Measurements from ENCODE around the gene SPTBN1.

The SPTBN1 gene

DNA sequence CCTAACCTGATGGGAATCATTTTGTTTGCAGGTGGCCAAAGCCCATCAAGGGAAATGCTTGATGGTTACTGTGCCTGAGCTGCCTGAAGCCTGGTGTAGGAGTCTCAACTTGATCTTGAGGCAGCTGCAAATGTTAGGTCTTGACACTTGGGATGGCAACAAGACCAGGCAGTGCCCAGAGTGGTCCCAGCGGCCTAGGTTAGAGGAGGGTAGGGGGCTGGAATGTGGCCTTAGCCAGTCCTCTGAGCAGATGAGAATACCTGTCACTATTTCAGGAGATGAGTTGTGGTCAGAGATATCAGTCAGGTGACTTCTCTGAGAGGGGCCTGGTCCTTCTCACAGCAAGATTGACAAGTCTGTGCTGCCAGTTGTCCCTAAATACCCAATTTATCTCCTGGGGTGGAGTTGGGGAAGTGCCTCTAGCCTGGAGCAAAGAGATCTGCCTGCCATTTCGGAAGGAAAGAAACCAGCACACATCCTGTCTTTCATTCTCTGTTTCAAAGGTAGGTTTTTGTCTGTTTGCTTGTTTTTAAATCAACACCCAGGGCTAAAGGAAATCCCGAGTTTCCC is 13.4 kb downstream of the SPTBN1 start:
- no peak for DNase-seq (ENCODE audit: low spot score in 2 of 2)
- peaks cover 6% of the 10 kb centered on the region for H3K4me1 ChIP-seq
- in situ Hi-C loops (cut with MboI; ENCODE audit: low sequenced_read_pairs): no loop called here
- no peaks in the 10 kb centered on the region for H3K36me3 ChIP-seq (replicated peaks)
- H3K9me3 ChIP-seq: no peaks in the 10 kb centered on the region
- no peak overlapping the region for H3K4me3 ChIP-seq
- no peaks in the 10 kb centered on the region for H3K27me3 ChIP-seq (ENCODE audit: low read depth)

GRCh38 chr2:54470266-54470938 is 14.3 kb downstream of the SPTBN1 start:
- no peaks in the 10 kb centered on the region for H3K36me3 ChIP-seq (replicated peaks)
- H3K4me3 ChIP-seq: no peak overlapping the region
- no peaks in the 10 kb centered on the region for H3K9me3 ChIP-seq
- DNase-seq (ENCODE audit: low spot score in 2 of 2): peak in 1 of 2 experiments; percentile 20
- H3K27me3 ChIP-seq (ENCODE audit: low read depth): no peaks in the 10 kb centered on the region
- H3K4me1 ChIP-seq: peaks cover 6% of the 10 kb centered on the region
- in situ Hi-C loops (cut with MboI; ENCODE audit: low sequenced_read_pairs): no loop called here

DNA sequence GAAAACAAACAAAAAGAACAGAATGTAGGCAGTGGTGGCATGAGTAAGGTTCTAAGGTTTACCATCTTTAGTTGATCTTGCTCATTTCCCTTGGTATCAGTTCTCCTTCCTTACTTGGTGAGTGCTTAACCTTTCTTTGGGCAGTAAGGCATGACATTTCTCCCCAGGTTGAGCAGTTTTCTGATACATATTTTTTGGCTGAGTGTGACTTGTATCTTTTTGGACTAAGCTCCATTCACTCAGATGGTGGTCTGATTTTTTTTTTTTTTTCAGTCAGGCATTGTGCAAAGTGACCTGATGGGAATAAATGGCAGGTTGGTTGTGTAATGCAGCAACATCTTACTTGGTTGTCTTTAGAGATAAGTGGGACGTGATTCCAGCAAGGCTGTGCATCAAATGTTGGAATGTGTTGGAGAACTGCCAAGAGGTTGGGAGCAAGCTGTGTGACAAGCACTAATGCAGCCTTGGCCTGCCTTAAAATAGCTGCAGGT is 15.1 kb downstream of the SPTBN1 start:
- H3K4me1 ChIP-seq: peaks cover 6% of the 10 kb centered on the region
- in situ Hi-C loops (cut with MboI; ENCODE audit: low sequenced_read_pairs): no loop called here
- no peaks in the 10 kb centered on the region for H3K9me3 ChIP-seq
- DNase-seq (ENCODE audit: low spot score in 2 of 2): peak; percentile 40 to 69
- no peak overlapping the region for H3K4me3 ChIP-seq
- no peaks in the 10 kb centered on the region for H3K27me3 ChIP-seq (ENCODE audit: low read depth)
- no peaks in the 10 kb centered on the region for H3K36me3 ChIP-seq (replicated peaks)

GRCh38 chr2:54473851-54474250 is 17.7 kb downstream of the SPTBN1 start:
- Histone ChIP-seq H3K4me1 (peaks cover 8% of the 10 kb centered on the region), H3K27me3 (ENCODE audit: low read depth) (no peaks in the 10 kb centered on the region), H3K36me3 (replicated peaks) (no peaks in the 10 kb centered on the region), H3K4me3 (no peak overlapping the region), H3K9me3 (no peaks in the 10 kb centered on the region)
- in situ Hi-C loops (cut with MboI; ENCODE audit: low sequenced_read_pairs): no loop called here
- no peak for DNase-seq (ENCODE audit: low spot score in 2 of 2)

DNA sequence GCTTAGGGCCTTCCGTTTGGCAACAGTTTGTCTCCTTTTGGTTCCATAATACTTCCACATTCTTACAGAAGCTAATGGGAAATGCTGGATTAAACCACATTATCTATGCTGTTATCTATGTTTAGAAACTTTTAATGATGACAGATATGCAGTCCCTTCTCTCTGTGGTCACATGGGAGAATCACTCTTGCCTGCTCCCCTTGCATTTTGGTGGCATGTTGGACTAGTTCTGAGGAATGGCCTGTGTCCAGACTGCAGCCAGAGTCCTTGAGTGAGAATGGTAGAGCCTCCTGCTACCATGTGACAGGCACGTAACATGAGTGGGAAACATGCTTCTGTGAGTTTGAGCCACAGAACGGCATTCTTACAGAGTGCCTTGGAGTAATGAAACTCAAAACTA is 19.2 kb downstream of the SPTBN1 start:
- in situ Hi-C loops (cut with MboI; ENCODE audit: low sequenced_read_pairs): no loop called here
- peaks cover 6% of the 10 kb centered on the region for H3K4me1 ChIP-seq
- no peaks in the 10 kb centered on the region for H3K36me3 ChIP-seq (replicated peaks)
- DNase-seq (ENCODE audit: low spot score in 2 of 2): no peak
- H3K27me3 ChIP-seq (ENCODE audit: low read depth): no peaks in the 10 kb centered on the region
- H3K9me3 ChIP-seq: no peaks in the 10 kb centered on the region
- no peak overlapping the region for H3K4me3 ChIP-seq

- H3K9me3 ChIP-seq: no peaks in the 10 kb centered on the region
- H3K4me3 ChIP-seq: no peak overlapping the region
- in situ Hi-C loops (cut with MboI; ENCODE audit: low sequenced_read_pairs): no loop called here
- DNase-seq (ENCODE audit: low spot score in 2 of 2): no peak
- peaks cover 2% of the 10 kb centered on the region for H3K4me1 ChIP-seq
- H3K27me3 ChIP-seq (ENCODE audit: low read depth): no peaks in the 10 kb centered on the region
- no peaks in the 10 kb centered on the region for H3K36me3 ChIP-seq (replicated peaks)
These were observed 19.8 kb downstream of the SPTBN1 start for GRCh38 chr2:54475919-54476318.

DNA sequence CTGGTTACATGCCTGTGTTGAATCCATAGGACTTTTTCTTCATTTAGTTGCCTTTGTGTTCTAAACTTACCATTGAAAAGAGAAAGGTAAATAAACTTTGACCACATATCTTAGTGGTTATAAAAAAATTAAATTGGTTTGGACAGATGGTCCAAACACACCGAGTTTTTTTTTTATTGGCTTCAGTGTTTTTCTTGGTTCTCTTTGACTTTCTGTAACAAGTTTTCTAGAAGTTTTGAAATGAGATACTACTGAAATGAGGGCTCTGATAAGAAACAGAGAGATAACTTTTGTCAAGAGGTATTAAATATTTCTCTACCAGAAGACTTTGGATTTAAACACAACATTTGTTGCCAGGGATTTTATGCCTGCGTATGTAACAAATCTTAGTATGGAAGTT is 20.7 kb downstream of the SPTBN1 start:
- in situ Hi-C loops (cut with MboI; ENCODE audit: low sequenced_read_pairs): no loop called here
- H3K9me3 ChIP-seq: no peaks in the 10 kb centered on the region
- DNase-seq (ENCODE audit: low spot score in 2 of 2): no peak
- H3K4me3 ChIP-seq: no peak overlapping the region
- no peaks in the 10 kb centered on the region; the same call in 1 of the 2 replicates for H3K36me3 ChIP-seq (replicated peaks)
- H3K4me1 ChIP-seq: peaks cover 2% of the 10 kb centered on the region; the same call in 1 of the 2 replicates
- H3K27me3 ChIP-seq (ENCODE audit: low read depth): no peaks in the 10 kb centered on the region

DNA sequence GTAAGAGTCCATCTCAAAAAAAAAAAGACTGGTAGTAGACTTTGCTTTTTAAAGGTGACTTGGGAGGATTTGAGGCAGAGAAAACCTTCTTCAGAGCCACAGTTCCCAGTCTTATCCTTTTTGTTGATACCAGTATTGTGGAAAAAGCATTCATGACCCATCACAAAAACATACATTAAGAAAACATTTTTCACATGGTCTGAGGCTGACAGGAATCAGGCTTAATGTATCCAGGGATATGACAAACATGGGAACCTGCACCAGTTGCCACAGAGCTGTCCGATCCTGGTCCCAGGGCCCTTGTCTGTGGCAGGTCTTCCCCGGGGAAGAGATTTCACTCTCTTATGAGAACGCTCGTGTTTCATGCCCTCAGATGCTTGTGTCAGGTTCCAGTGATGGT is 21.8 kb downstream of the SPTBN1 start:
- in situ Hi-C loops (cut with MboI; ENCODE audit: low sequenced_read_pairs): no loop called here
- Histone ChIP-seq H3K36me3 (replicated peaks) (no peaks in the 10 kb centered on the region; the same call in 1 of the 2 replicates), H3K9me3 (no peaks in the 10 kb centered on the region), H3K4me3 (no peak overlapping the region), H3K27me3 (ENCODE audit: low read depth) (no peaks in the 10 kb centered on the region), H3K4me1 (peaks cover 2% of the 10 kb centered on the region; the same call in 1 of the 2 replicates)
- no peak for DNase-seq (ENCODE audit: low spot score in 2 of 2)

DNA sequence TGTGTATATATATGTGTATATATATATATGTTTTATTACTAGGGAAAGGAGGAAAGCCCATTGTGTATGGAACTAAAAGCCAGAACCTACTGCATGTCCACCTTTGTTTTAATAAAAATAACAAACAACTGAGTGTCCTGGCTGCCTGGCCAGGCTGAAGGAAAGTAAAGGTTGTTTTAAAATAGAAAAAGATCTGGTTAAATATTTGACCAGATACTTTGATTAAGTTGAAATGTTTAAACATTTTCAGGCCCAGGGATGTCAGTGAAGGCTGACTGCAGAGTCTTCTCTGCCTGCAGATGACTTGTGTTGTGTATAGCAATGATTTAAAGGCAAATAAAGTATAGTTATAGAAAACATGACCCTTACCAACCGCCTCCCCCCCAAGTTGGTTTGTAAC is 22.8 kb downstream of the SPTBN1 start:
- H3K4me3 ChIP-seq: no peak overlapping the region
- in situ Hi-C loops (cut with MboI; ENCODE audit: low sequenced_read_pairs): no loop called here
- no peaks in the 10 kb centered on the region for H3K9me3 ChIP-seq
- H3K27me3 ChIP-seq (ENCODE audit: low read depth): no peaks in the 10 kb centered on the region
- H3K4me1 ChIP-seq: peaks cover 2% of the 10 kb centered on the region; the same call in 1 of the 2 replicates
- H3K36me3 ChIP-seq (replicated peaks): no peaks in the 10 kb centered on the region; the same call in 1 of the 2 replicates
- no peak for DNase-seq (ENCODE audit: low spot score in 2 of 2)

DNA sequence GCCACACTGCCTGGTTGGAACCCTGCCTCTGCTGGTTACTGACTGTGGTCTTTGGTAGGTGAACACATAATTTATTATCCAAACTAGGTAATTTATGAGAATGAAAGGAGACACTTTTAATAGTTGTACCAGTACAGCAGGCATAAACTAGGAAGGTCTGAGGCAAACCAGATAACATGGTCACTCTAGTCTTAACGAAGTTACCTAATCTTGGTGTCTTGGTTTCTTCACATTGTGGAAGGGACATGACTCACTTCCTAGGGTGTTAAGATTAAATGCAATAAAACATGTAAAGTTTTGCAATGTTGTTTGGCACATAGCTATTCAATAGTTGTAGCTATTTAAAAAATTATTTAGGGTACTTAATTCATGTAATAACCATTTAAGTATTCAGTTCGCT is 23.3 kb downstream of the SPTBN1 start:
- Histone ChIP-seq H3K4me1 (peaks cover 2% of the 10 kb centered on the region; the same call in 1 of the 2 replicates), H3K9me3 (no peaks in the 10 kb centered on the region), H3K36me3 (replicated peaks) (no peaks in the 10 kb centered on the region; the same call in 1 of the 2 replicates), H3K27me3 (ENCODE audit: low read depth) (no peaks in the 10 kb centered on the region), H3K4me3 (no peak overlapping the region)
- DNase-seq (ENCODE audit: low spot score in 2 of 2): no peak
- in situ Hi-C loops (cut with MboI; ENCODE audit: low sequenced_read_pairs): no loop called here

DNA sequence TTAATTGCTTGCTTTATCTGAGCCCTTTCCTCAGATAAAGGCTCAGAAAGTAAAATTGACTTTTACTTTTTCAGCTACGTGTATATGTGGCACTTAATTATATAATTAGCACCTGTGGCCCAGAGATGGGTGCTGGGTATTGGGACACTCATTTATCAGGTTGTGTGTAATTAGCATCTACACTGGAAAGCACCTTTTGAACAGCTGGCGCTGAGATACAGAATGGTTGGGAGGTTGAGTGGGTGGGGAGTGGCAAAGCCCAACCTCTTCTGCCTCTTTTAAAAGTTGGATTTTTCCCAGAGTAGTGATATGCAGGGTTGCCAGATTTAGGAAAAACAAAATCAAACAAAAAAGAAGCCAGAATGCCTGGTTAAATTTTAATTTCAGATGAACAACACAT is 23.9 kb downstream of the SPTBN1 start:
- in situ Hi-C loops (cut with MboI; ENCODE audit: low sequenced_read_pairs): no loop called here
- H3K4me1 ChIP-seq: peaks cover 2% of the 10 kb centered on the region; the same call in 1 of the 2 replicates
- H3K4me3 ChIP-seq: no peak overlapping the region
- H3K27me3 ChIP-seq (ENCODE audit: low read depth): no peaks in the 10 kb centered on the region
- H3K36me3 ChIP-seq (replicated peaks): no peaks in the 10 kb centered on the region; the same call in 1 of the 2 replicates
- H3K9me3 ChIP-seq: no peaks in the 10 kb centered on the region
- DNase-seq (ENCODE audit: low spot score in 2 of 2): no peak

DNA sequence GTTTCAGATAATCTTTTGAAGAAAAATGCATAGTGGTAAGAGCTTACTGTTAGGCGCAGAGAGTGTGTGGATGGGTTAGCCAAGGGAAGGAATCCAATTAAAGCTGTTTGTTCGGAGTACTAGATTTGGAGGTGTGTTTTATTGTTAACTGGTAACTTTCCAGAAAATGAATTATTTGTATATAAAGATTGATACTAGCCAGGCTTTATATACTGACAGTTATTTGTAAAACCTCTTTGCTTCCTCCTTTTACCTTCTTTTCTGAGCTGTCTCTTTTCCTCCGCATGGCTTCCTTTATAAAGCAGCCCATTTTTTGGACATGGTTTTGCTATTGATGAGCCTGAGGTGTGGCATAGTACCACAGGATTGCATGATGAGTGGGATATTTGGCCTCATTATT is 25.6 kb downstream of the SPTBN1 start:
- in situ Hi-C loops (cut with MboI; ENCODE audit: low sequenced_read_pairs): no loop called here
- H3K4me1 ChIP-seq: no peaks in the 10 kb centered on the region; the same call in 1 of the 2 replicates
- H3K4me3 ChIP-seq: no peak overlapping the region
- H3K36me3 ChIP-seq (replicated peaks): no peaks in the 10 kb centered on the region; the same call in 1 of the 2 replicates
- H3K27me3 ChIP-seq (ENCODE audit: low read depth): no peaks in the 10 kb centered on the region
- no peak for DNase-seq (ENCODE audit: low spot score in 2 of 2)
- H3K9me3 ChIP-seq: no peaks in the 10 kb centered on the region

GRCh38 chr2:54482715-54483114 is 26.6 kb downstream of the SPTBN1 start:
- H3K27me3 ChIP-seq (ENCODE audit: low read depth): no peaks in the 10 kb centered on the region
- in situ Hi-C loops (cut with MboI; ENCODE audit: low sequenced_read_pairs): no loop called here
- no peaks in the 10 kb centered on the region for H3K9me3 ChIP-seq
- DNase-seq (ENCODE audit: low spot score in 2 of 2): no peak
- no peaks in the 10 kb centered on the region for H3K4me1 ChIP-seq
- no peak overlapping the region for H3K4me3 ChIP-seq
- H3K36me3 ChIP-seq (replicated peaks): no peaks in the 10 kb centered on the region; the same call in 1 of the 2 replicates

GRCh38 chr2:54483426-54483825 is 27.3 kb downstream of the SPTBN1 start:
- no peak overlapping the region for H3K4me3 ChIP-seq
- no peak for DNase-seq (ENCODE audit: low spot score in 2 of 2)
- H3K27me3 ChIP-seq (ENCODE audit: low read depth): no peaks in the 10 kb centered on the region
- in situ Hi-C loops (cut with MboI; ENCODE audit: low sequenced_read_pairs): no loop called here
- H3K9me3 ChIP-seq: no peaks in the 10 kb centered on the region
- no peaks in the 10 kb centered on the region for H3K4me1 ChIP-seq
- H3K36me3 ChIP-seq (replicated peaks): no peaks in the 10 kb centered on the region; the same call in 1 of the 2 replicates

All from HAP-1 (cell line).